Stimulated activated naive CD4-positive, alpha-beta T cell treated with Interleukin-2 at 50 U/mL for 16 hours (primary cell): ENCODE measurements around the gene REC8.

ENCODE experiments used
- DNase-seq: peaks from one replicate; lab custom pipeline; 2025; lab: John Stamatoyannopoulos, UW

Gene REC8

DNA sequence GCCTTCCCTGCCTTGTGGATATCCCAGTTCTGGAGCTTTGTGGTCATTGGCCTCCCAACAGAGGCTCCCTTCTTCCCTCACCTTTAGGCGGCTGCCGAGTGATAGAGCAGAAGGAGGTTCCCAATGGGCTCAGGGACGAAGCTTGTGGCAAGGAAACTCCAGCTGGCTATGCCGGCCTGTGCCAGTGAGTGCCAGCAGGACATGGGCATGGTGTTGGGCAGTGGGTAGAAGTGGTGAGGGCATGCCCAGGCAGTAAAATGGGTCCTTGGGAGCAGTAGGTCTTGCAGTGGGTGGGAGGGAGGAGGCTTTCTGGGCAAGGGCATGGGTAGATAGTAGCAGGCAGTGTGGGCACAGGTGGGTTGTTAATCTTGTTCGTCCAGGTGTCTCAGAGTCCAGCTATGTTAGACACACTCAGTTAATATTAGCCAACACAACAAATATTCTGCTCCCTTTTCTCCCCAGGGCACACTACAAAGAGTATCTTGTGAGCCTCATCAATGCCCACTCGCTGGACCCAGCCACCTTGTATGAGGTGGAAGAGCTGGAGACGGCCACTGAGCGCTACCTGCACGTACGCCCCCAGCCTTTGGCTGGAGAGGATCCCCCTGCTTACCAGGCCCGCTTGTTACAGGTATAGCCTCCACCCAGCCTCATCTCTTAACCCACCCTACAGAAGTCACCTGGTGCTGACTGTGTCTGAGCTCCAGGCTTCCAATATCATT, 11.9 kb upstream of the REC8 start:
- DNase-seq = no peak

GRCh38 chr14:24160499-24160849, 11.4 kb upstream of the REC8 start:
- no peak for DNase-seq

- DNase-seq = peak; percentile 93
Observed at GRCh38 chr14:24160850-24161804, 10.8 kb upstream of the REC8 start, which contains the start of gene IRF9. Gene IRF9, plus strand, starts transcription at chr14:24161265. Its CDS starts 880 bp downstream, at chr14:24162145.

- peak; percentile 25 for DNase-seq
Observed at GRCh38 chr14:24162093-24162492, 9.8 kb upstream of the REC8 start.

- no peak for DNase-seq
Observed at GRCh38 chr14:24164518-24164991, 7.3 kb upstream of the REC8 start.

- no peak for DNase-seq
Observed at GRCh38 chr14:24165785-24166184, 6.1 kb upstream of the REC8 start.

DNA sequence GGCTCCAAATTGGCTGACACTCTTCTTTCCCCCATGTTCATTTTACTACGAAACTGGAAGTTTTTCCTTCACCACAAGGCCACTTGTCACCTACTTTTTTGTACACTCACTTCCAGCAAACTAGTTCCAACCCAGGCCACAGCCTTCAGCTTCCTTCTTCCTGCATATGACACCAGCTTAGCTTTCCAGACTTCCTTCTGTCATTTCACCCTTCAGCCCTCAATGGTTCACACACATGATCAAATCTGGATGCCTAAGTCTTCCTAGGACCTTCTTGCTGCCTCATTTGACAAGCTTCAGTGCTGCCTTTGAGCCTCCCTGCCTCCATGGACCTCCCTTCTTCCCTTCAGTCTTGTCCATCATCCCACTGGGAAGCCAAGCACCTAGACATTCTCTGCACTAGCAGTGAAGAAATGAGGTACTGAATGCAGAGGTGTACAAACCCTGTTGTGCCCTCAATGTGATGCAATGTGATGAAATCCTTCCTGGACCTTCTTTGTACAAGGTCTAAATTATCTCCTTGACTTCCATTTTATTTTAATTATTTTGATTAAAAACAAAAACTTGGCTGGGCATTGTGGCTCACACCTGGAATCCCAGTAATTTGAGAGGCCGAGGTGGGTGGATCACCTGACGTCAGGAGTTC, 4.3 kb upstream of the REC8 start:
- DNase-seq = no peak

GRCh38 chr14:24172261-24172860, 481 bp downstream of the REC8 start:
- DNase-seq = no peak

GRCh38 chr14:24172871-24173281, 996 bp downstream of the REC8 start:
- DNase-seq = no peak

DNA sequence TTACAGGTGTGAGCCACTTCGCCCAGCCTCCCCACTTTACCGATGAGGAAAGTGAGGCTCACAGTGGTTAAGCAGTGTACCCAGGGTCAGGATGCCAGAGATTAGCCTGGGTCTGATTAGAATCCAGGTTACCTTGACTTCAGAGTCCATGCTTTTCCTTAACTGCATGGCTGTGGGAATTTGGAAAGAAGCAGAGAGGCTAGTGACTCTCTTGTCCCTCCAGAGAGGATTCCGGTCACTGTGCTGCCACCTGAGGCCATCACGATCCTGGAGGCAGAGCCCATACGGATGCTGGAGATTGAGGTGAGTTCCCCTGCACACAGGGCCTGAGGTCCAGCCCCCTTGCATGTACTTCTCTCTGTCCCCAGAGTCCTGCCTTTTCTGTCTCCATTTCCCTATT, 4.7 kb downstream of the REC8 start:
- no peak for DNase-seq

DNA sequence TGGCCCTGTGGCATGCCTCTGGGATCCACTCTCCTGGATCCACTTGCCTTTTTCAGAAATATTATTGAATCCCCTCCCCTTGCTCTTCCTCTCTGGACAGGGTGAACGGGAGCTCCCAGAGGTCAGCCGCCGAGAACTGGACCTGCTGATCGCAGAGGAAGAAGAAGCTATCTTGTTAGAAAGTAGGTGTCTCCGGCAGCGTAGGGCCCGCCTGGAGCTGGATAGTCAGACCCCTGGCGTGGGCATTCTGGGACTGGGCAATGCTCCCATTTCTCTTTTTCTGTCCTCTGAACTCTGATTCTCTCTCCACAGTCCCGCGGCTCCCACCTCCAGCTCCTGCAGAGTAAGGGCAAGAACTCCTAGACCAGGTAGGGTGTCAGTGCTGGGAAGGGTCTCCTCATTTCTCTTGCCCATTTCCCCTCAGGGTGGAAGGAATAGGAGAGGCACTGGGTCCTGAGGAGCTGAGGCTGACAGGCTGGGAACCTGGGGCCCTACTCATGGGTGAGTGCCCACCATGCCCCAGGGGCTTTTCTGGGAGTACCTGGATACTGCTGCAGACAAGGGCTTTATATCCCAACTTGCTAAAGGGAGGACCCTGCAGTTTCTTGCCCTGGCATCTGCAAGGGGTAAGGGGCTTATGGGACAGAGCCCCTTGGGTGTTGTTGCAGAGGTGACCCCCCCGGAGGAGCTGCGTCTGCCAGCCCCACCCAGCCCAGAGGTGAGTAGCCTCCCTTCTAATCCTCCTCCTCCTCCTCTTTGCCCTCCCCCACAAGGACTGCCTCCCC, 5.4 kb downstream of the REC8 start:
- DNase-seq = no peak

GRCh38 chr14:24177891-24178290, 6.0 kb downstream of the REC8 start:
- no peak for DNase-seq

GRCh38 chr14:24178399-24179178, 6.7 kb downstream of the REC8 start:
- DNase-seq = no peak

- no peak for DNase-seq
Observed at GRCh38 chr14:24179294-24179960, 7.5 kb downstream of the REC8 start.

DNA sequence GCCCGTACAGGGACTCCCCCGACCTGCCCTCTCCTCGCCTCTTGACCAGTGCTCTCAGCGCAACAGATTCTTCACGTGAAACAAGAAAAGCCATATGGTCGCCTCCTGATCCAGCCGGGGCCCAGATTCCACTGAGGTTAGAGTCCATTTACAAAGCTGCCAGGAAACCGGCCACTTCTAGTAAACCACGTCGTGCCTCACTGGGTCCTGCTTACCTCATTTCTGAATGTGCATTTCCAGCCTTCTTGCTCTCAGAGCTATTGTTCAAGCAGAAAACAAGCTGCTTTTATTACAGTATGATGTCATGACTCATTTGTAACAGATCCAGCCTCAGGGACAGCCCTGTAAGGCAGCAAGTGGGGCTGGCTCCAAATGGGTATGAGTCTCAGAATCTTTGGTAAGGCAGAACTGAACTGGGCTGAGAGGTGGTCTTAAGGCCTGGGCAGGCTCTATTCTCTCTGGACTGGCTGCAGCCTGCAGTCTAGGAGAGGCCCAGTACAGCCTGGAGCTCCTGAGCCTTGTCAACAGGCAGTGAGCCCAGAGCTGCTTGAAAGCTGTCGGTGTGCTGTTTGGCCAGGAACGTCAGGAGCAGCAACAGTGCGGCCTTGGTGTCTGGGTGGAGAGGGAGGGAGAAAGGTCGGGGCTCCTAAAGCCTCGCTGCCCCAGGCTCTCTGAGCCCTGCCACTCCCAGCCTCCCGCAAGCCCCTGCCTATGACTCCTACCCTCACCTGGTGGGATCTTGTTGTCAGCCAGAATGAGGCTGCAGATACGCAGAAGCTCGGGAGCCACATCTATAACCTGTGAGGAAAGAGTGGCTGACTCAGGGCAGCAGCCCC, 8.3 kb downstream of the REC8 start:
- no peak for DNase-seq

- DNase-seq = no peak
Observed at GRCh38 chr14:24181371-24182077, 9.6 kb downstream of the REC8 start.

DNA sequence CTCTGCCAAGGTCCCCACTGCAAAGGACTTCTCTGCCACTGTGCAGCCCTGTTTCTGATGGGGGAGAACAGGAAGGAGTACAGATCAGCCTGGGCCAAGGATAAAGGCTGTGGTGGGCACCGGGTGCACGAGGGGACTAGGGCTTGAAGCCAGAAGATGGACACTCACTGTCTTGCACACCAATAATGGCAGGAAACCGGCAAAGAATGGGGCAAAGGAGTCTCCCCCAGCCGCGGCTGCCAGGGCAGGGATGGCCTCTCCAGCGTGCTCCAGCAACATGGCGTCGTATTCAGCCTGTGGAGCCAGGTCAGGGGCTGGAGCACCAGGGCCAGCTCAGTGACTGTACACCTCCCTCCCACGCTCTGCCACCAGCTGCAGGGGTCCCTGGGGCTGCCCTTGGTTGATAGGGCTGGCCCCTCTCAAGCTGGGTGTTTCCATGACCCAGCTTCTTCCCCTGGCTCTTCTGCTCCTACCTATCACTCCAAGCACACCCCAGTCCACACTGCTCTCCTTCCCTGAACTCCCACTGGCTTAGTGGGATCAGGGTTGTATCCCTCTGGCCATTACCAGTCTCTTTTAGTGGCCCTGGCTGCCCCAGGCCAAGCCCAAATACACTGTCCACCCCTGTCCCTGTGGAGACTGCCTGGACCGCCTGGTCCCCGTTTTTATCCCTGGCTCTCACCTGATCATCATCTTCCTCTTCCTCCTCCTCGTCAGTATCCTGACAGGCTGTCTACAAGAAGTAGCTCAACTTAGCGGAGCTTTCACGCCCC, 10.4 kb downstream of the REC8 start:
- DNase-seq = no peak
